Measurements from ENCODE around the gene SH3GL1.

- no peak for TF ChIP-seq EZH2 (IDR thresholded peaks at IDR 0.05)
- no peak for TF ChIP-seq POLR2AphosphoS5 (IDR thresholded peaks at IDR 0.05; ENCODE audit: borderline replicate concordance, low read depth, low read length)
- TF ChIP-seq FOXP2 (optimal IDR thresholded peaks at IDR 0.05; ENCODE audit: control extremely low read depth, extremely low read length, insufficient read depth), result no peak
These were observed 83.4 kb downstream of the SH3GL1 start for GRCh38 chr19:4316956-4317355.

All from SK-N-MC (cell line).